Ishikawa (cell line): ENCODE results near the gene NEO1.
A peak's percentile ranks its signal among the peaks of the same experiment; 100 is the strongest.

Source experiments
- CEBPB ChIP-seq: IDR thresholded peaks from 2 replicates; pipeline ENCODE4 v1.6.1; 2012
- CREB1 ChIP-seq: IDR thresholded peaks from 2 replicates; pipeline ENCODE4 v1.6.1; 2012; ENCODE audit warnings: low read depth
- EGR1 ChIP-seq: IDR thresholded peaks from 2 replicates; pipeline ENCODE4 v1.6.1; 2012
- EP300 ChIP-seq: IDR thresholded peaks from 2 replicates; pipeline ENCODE4 v1.6.1; 2012; ENCODE audit warnings: borderline replicate concordance
- MAX ChIP-seq: IDR thresholded peaks from 2 replicates; pipeline ENCODE4 v1.6.1; 2012
- RAD21 ChIP-seq: IDR thresholded peaks from 2 replicates; pipeline ENCODE4 v1.6.1; 2012; ENCODE audit warnings: low read depth
- REST ChIP-seq: IDR thresholded peaks from 2 replicates; pipeline ENCODE4 v1.6.1; 2012; ENCODE audit warnings: low read depth, mild to moderate bottlenecking
- TAF1 ChIP-seq: IDR thresholded peaks from 2 replicates; pipeline ENCODE4 v1.6.1; 2012; ENCODE audit warnings: low read depth, mild to moderate bottlenecking
- TEAD4 ChIP-seq: IDR thresholded peaks from 2 replicates; pipeline ENCODE4 v1.6.1; 2012
- USF1 ChIP-seq: IDR thresholded peaks from 2 replicates; pipeline ENCODE4 v1.6.1; 2012
- YY1 ChIP-seq: IDR thresholded peaks from 2 replicates; pipeline ENCODE4 v1.6.1; 2012; ENCODE audit warnings: low read depth
- ZBTB7A ChIP-seq: IDR thresholded peaks from 2 replicates; pipeline ENCODE4 v1.6.1; 2012; ENCODE audit warnings: low read depth

DNA sequence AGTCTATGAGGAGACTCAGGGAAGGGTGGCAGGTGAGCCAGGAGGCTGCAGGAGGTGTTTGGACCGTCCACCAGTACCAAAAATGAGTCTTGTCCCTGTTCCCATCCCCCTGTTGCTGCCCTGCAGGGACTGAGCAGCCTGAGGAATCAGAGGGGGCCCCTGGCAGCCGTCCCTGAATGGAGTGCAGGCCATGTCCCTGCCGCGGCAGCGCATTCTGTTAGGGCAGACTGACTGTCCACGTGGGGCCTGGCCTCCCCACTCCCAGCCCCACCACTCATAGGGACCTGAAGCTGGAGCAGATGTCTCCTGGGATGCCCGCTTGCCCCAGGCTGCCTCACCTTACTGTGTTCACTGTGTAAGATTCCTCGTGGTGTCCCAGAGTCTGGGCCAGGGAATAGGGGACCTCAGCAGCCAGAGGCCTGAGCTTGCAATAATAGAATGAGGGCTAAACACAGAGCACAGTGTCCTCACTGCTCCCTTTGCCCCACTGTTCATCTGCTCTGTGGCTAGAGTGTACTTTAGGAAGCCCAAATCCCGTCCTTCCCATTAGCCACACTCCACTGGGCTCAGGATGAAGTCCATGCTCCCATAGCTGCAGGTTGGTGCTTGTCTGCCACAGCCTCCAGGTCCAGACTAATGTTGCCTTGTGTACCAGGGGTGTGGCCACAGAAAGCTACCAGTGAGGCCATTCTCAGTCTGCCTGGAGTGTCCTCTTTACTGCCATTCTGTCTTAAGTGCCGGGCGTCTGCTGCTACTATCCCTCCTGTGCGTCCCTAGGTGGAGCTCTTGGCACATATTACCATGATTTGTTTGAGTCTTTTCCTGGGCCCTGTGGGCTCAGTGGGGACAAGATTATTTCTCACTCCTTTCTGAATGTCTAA, 253.3 kb downstream of the NEO1 start:
- TF ChIP-seq TAF1 (no peak), YY1 (no peak), CEBPB (no peak), EGR1 (no peak), CREB1 (no peak), MAX (no peak), TEAD4 (no peak), REST (no peak), EP300 (no peak), ZBTB7A (no peak), RAD21 (peak; percentile 84), USF1 (no peak)
